ENCODE data around the gene SGO2.

GRCh38 chr2:200523604-200524003 lies 2.4 kb upstream of the SGO2 start:
- TF ChIP-seq CTCF (conservative IDR thresholded peaks at IDR 0.05) = no peak
- no peak for TF ChIP-seq ZFX (IDR thresholded peaks at IDR 0.05)
